Measurements from ENCODE around the gene PSRC1. TPM values are rescaled to one million over a fixed set of nuclear protein-coding genes. Genes with fewer than 3 reads are reported as not detected.

PSRC1 gene
- total and polyA plus RNA-seq, 5 donors = 1.6 to 4.6 (median 2.6) TPM

Other genes starting within 250 kb of the PSRC1 start
- 10 to 100 TPM; 14.6 to 19.0 (median 16.6) TPM for gene WDR47, start 241.0 kb downstream of the PSRC1 start, total RNA-seq
- 5.2 TPM for gene WDR47, start 241.0 kb downstream of the PSRC1 start, polyA plus RNA-seq
- gene TAF13, start 207.1 kb downstream of the PSRC1 start, total RNA-seq = 10 to 100 TPM; 59.2 to 67.3 (median 64.5) TPM
- 56.7 TPM for gene TAF13, start 207.1 kb downstream of the PSRC1 start, polyA plus RNA-seq
- 10 to 100 TPM; 38.2 to 60.6 (median 48.5) TPM for gene TMEM167B, start 192.4 kb downstream of the PSRC1 start, total RNA-seq
- gene TMEM167B, start 192.4 kb downstream of the PSRC1 start, polyA plus RNA-seq = 17.1 TPM
- gene ELAPOR1, start 169.0 kb downstream of the PSRC1 start, total RNA-seq = under 1 TPM; 0.28 to 0.51 (median 0.30) TPM
- gene ELAPOR1, start 169.0 kb downstream of the PSRC1 start, polyA plus RNA-seq = 0.18 TPM
- 100 to 1,000 TPM; 123 to 146 (median 135) TPM for gene SARS1, start 69.2 kb downstream of the PSRC1 start, total RNA-seq
- 84.5 TPM for gene SARS1, start 69.2 kb downstream of the PSRC1 start, polyA plus RNA-seq
- gene CELSR2, start 33.6 kb downstream of the PSRC1 start, total RNA-seq = 10 to 100 TPM; 19.1 to 33.2 (median 28.4) TPM
- 16.0 TPM for gene CELSR2, start 33.6 kb downstream of the PSRC1 start, polyA plus RNA-seq
- 100 to 1,000 TPM; 115 to 521 (median 226) TPM for gene MYBPHL, start 23.9 kb upstream of the PSRC1 start, total RNA-seq
- 322 TPM for gene MYBPHL, start 23.9 kb upstream of the PSRC1 start, polyA plus RNA-seq
- gene SORT1, start 114.8 kb upstream of the PSRC1 start, total RNA-seq = 100 to 1,000 TPM; 119 to 170 (median 138) TPM
- gene SORT1, start 114.8 kb upstream of the PSRC1 start, polyA plus RNA-seq = 57.6 TPM
- 10 to 100 TPM; 49.1 to 60.2 (median 55.9) TPM for gene PSMA5, start 143.3 kb upstream of the PSRC1 start, total RNA-seq
- 49.8 TPM for gene PSMA5, start 143.3 kb upstream of the PSRC1 start, polyA plus RNA-seq
- 10 to 100 TPM in 2 of 4 donors, 1 to 10 TPM in 2; 8.9 to 12.9 (median 10.3) TPM for gene SYPL2, start 183.4 kb upstream of the PSRC1 start, total RNA-seq
- 7.9 TPM for gene SYPL2, start 183.4 kb upstream of the PSRC1 start, polyA plus RNA-seq
- gene ATXN7L2, start 200.8 kb upstream of the PSRC1 start, total RNA-seq = 1 to 10 TPM; 1.4 to 3.3 (median 2.0) TPM
- 2.6 TPM for gene ATXN7L2, start 200.8 kb upstream of the PSRC1 start, polyA plus RNA-seq
- gene CYB561D1, start 210.9 kb upstream of the PSRC1 start, total RNA-seq = 1 to 10 TPM; 4.9 to 6.6 (median 5.5) TPM
- 2.8 TPM for gene CYB561D1, start 210.9 kb upstream of the PSRC1 start, polyA plus RNA-seq
- 10 to 100 TPM in 3 of 4 donors, 1 to 10 TPM in 1; 9.7 to 14.2 (median 12.9) TPM for gene AMIGO1, start 226.6 kb upstream of the PSRC1 start, total RNA-seq
- 5.3 TPM for gene AMIGO1, start 226.6 kb upstream of the PSRC1 start, polyA plus RNA-seq